HepG2 (cell line): ENCODE data around the gene COMMD7. TPM values are rescaled to one million over a fixed set of nuclear protein-coding genes. Genes with fewer than 3 reads are reported as not detected.

Experiments
- BHLHE40 ChIP-seq: IDR thresholded peaks from 2 replicates; pipeline ENCODE4 v1.6.1; 2011; ENCODE audit warnings: low read length, improper control_type of control experiment
- FOXM1 ChIP-seq: sonication (generic); formaldehyde crosslinking; IDR thresholded peaks from 2 replicates; pipeline ENCODE4 v1.5.0; 2020; ENCODE audit warnings: missing genetic modification reagents
- IRF2 ChIP-seq: IDR thresholded peaks from 2 replicates; pipeline ENCODE4 v1.6.1; 2018; ENCODE audit warnings: missing genetic modification reagents, missing compliant biosample characterization
- IRF9 ChIP-seq: sonication (generic); formaldehyde crosslinking; IDR thresholded peaks from 2 replicates; pipeline ENCODE4 v1.8.0; 2022; ENCODE audit warnings: missing genetic modification reagents, mild to moderate bottlenecking, borderline replicate concordance
- KDM1A ChIP-seq: IDR thresholded peaks from 2 replicates; pipeline ENCODE4 v1.6.1; 2016; ENCODE audit warnings: missing compliant biosample characterization
- KLF13 ChIP-seq: sonication (generic); formaldehyde crosslinking; IDR thresholded peaks from 2 replicates; pipeline ENCODE4 v1.4.0; 2020; ENCODE audit warnings: mild to moderate bottlenecking, missing genetic modification reagents
- NFYB ChIP-seq: sonication (generic); formaldehyde crosslinking; IDR thresholded peaks from 2 replicates; pipeline ENCODE4 v1.4.0; 2020; ENCODE audit warnings: missing genetic modification reagents
- PCBP1 ChIP-seq: fragments of 200-400 bp; formaldehyde crosslinking; IDR thresholded peaks from 2 replicates; pipeline ENCODE4 v1.6.1; 2017; ENCODE audit warnings: mild to moderate bottlenecking, low read depth, low read length, borderline replicate concordance
- PITX1 ChIP-seq: sonication (generic); formaldehyde crosslinking; IDR thresholded peaks from 2 replicates; pipeline ENCODE4 v1.5.1; 2020; ENCODE audit warnings: mild to moderate bottlenecking, missing genetic modification reagents
- POGK ChIP-seq: sonication (generic); formaldehyde crosslinking; conservative IDR thresholded peaks from 2 replicates; pipeline ENCODE4 v1.8.0; 2022; ENCODE audit warnings: mild to moderate bottlenecking, moderate library complexity, missing genetic modification reagents
- RAD51 ChIP-seq: fragments of 450-650 bp; IDR thresholded peaks from 2 replicates; pipeline ENCODE4 v1.6.1; 2016; ENCODE audit warnings: borderline replicate concordance
- SOX13 ChIP-seq, 3 experiments: fragments of 450-650 bp in 1 of 3; sonication (generic) in 1 of 3; formaldehyde crosslinking in 1 of 3; IDR thresholded peaks in 2 of 3; conservative IDR thresholded peaks in 1 of 3; 2 replicates each; pipeline versions ENCODE4 v1.5.0 to v1.6.1; 2016 to 2020; ENCODE audit warnings: antibody characterized with exemption in 1 of 3, mild to moderate bottlenecking in 1 of 3, missing compliant biosample characterization in 1 of 3, missing genetic modification reagents in 1 of 3, moderate library complexity in 1 of 3
- SRSF1 ChIP-seq: fragments of 200-400 bp; formaldehyde crosslinking; optimal IDR thresholded peaks from 2 replicates; pipeline ENCODE3; 2017; ENCODE audit warnings: mild to moderate bottlenecking, low read depth, low read length, moderate library complexity
- TCF7 ChIP-seq: sonication (generic); IDR thresholded peaks from 2 replicates; pipeline ENCODE4 v1.6.1; 2016; ENCODE audit warnings: antibody characterized with exemption, low read depth
- TERF1 ChIP-seq: sonication (generic); formaldehyde crosslinking; IDR thresholded peaks from 2 replicates; pipeline ENCODE4 v1.8.0; 2022; ENCODE audit warnings: mild to moderate bottlenecking, missing genetic modification reagents, moderate library complexity
- TMF1 ChIP-seq: sonication (generic); formaldehyde crosslinking; IDR thresholded peaks from 2 replicates; pipeline ENCODE4 v1.8.1; 2022; ENCODE audit warnings: low read depth, missing genetic modification reagents
- ZGPAT ChIP-seq: IDR thresholded peaks from 2 replicates; pipeline ENCODE4 v1.6.1; 2016; ENCODE audit warnings: mild to moderate bottlenecking
- ZNF251 ChIP-seq: sonication (generic); formaldehyde crosslinking; IDR thresholded peaks from 2 replicates; pipeline ENCODE4 v1.9.0; 2021; ENCODE audit warnings: mild to moderate bottlenecking, missing genetic modification reagents
- ZNF383 ChIP-seq: sonication (generic); formaldehyde crosslinking; IDR thresholded peaks from 2 replicates; pipeline ENCODE4 v1.4.0; 2020; ENCODE audit warnings: missing genetic modification reagents, mild to moderate bottlenecking, borderline replicate concordance
- ZNF572 ChIP-seq: sonication (generic); formaldehyde crosslinking; IDR thresholded peaks from 2 replicates; pipeline ENCODE4 v1.5.1; 2020; ENCODE audit warnings: mild to moderate bottlenecking, missing genetic modification reagents
- ZNF605 ChIP-seq: sonication (generic); formaldehyde crosslinking; IDR thresholded peaks from 2 replicates; pipeline ENCODE4 v1.8.0; 2022; ENCODE audit warnings: mild to moderate bottlenecking, missing genetic modification reagents
- ZNF678 ChIP-seq: sonication (generic); formaldehyde crosslinking; IDR thresholded peaks from 2 replicates; pipeline ENCODE4 v1.4.0; 2020; ENCODE audit warnings: mild to moderate bottlenecking, missing genetic modification reagents
- polyA plus RNA-seq, 8 experiments: library from polyadenylated mRNA; depleted of rRNA in 3 of 8; stranded (reverse) in 7 of 8; unstranded in 1 of 8; fragments of >200 nt; fragmentation: Illumina TruSeq in 4 of 8; extraction: Trizol in 4 of 8; gene quantifications; 2 replicates each; pipeline versions ENCODE4 v1.2.1 to v1.2.3, GENCODE V29; 2011 to 2016; ENCODE audit warnings: low read depth in 4 of 8, missing spikeins in 1 of 8, mixed read lengths in 1 of 8; ENCODE audit not compliant: insufficient read depth in 1 of 8
- total RNA-seq, 5 experiments: library from RNA; depleted of rRNA; stranded (reverse); fragments of >200 nt; fragmentation: Illumina TruSeq; extraction: Trizol; gene quantifications; 2 replicates each; pipeline ENCODE4 v1.2.3, GENCODE V29; 2016; ENCODE audit warnings: low read depth in 1 of 5

The COMMD7 gene
- total and polyA plus RNA-seq, 2 of the 13 experiments (the other 11 are each of a cell fraction or from before 2014, with no cell fraction given), result 42.1 to 53.3 TPM

GRCh38 chr20:32743237-32744112, at the start of gene COMMD7 (continued):
- TF ChIP-seq TCF7, result no peak
- no peak for TF ChIP-seq ZNF678 (CRISPR knock-in tag)
- TF ChIP-seq SOX13 (IDR thresholded peaks at IDR 0.05), result no peak
- TF ChIP-seq SOX13 (CRISPR knock-in tag; conservative IDR thresholded peaks at IDR 0.05 in 1 of 2, IDR thresholded peaks at IDR 0.05 in 1 of 2), result no peak
- no peak for TF ChIP-seq ZNF572 (CRISPR knock-in tag)
- peak; percentile 16; the same call in 1 of the 2 replicates for TF ChIP-seq IRF9 (CRISPR knock-in tag)
- TF ChIP-seq KDM1A (CRISPR knock-in tag), result no peak
- TF ChIP-seq FOXM1 (CRISPR knock-in tag), result no peak; the same call in 1 of the 2 replicates
- 0 out of 2 replicates have a peak, but pooled peaks have one; percentile 10 for TF ChIP-seq PITX1
- TF ChIP-seq ZNF383 (CRISPR knock-in tag), result no peak
- TF ChIP-seq POGK, result peak; percentile 77; the same call in 1 of the 2 replicates
- TF ChIP-seq KLF13 (CRISPR knock-in tag), result 0 out of 2 replicates have a peak, but pooled peaks have one; percentile 32
- no peak for TF ChIP-seq ZNF605 (CRISPR knock-in tag)
- TF ChIP-seq SRSF1, result no peak
- TF ChIP-seq RAD51, result no peak
- no peak for TF ChIP-seq ZNF251 (CRISPR knock-in tag)
- TF ChIP-seq PCBP1, result no peak
- no peak for TF ChIP-seq NFYB
- TF ChIP-seq BHLHE40, result no peak
- TF ChIP-seq IRF2 (CRISPR knock-in tag), result peak; percentile 56; the same call in 1 of the 2 replicates
- TF ChIP-seq TERF1 (CRISPR knock-in tag), result no peak
- TF ChIP-seq TMF1 (CRISPR knock-in tag), result no peak
- TF ChIP-seq ZGPAT (CRISPR knock-in tag), result peak; percentile 37; the same call in 1 of the 2 replicates
